ENCODE data around the gene PDF.

PDF gene

DNA sequence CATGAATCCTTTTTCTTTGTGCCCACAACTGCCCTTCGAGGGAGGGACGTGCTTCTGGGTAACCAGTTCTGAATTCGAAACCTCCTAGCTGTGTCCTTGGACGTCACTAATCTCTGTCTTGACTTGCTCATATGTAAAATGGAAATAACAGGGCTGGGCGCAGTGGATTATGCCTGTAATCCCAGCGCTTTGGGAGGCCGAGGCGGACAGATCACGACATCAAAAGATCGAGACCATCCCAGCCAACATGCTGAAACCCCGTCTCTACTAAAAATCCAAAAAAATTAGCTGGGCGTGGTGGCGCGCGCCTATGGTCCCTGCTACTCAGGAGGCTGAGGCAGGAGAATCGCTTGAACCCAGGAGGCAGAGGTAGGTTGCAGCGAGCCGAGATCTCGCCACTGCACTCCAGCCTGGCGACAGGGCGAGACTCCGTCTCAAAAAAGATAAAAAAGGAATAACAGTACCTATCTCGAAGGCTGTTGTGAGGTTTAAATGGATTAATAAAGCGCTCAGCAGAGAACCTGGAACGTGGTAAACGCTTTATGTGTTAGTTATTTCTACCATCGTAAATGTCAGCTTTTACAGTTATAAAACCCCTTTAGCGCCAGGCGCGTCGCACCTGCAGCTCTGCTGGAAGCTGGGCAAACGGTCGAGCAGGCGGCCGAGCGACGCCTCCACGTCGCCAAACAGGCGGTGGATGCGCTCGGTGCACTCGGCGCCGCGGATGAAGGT, 8.3 kb upstream of the PDF start:
- TF ChIP-seq, protein P1, sequence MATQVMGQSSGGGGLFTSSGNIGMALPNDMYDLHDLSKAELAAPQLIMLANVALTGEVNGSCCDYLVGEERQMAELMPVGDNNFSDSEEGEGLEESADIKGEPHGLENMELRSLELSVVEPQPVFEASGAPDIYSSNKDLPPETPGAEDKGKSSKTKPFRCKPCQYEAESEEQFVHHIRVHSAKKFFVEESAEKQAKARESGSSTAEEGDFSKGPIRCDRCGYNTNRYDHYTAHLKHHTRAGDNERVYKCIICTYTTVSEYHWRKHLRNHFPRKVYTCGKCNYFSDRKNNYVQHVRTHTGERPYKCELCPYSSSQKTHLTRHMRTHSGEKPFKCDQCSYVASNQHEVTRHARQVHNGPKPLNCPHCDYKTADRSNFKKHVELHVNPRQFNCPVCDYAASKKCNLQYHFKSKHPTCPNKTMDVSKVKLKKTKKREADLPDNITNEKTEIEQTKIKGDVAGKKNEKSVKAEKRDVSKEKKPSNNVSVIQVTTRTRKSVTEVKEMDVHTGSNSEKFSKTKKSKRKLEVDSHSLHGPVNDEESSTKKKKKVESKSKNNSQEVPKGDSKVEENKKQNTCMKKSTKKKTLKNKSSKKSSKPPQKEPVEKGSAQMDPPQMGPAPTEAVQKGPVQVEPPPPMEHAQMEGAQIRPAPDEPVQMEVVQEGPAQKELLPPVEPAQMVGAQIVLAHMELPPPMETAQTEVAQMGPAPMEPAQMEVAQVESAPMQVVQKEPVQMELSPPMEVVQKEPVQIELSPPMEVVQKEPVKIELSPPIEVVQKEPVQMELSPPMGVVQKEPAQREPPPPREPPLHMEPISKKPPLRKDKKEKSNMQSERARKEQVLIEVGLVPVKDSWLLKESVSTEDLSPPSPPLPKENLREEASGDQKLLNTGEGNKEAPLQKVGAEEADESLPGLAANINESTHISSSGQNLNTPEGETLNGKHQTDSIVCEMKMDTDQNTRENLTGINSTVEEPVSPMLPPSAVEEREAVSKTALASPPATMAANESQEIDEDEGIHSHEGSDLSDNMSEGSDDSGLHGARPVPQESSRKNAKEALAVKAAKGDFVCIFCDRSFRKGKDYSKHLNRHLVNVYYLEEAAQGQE (IDR thresholded peaks at IDR 0.05; ENCODE audit: insufficient replicate concordance, low read depth) = no peak
- TF ChIP-seq GABPA (IDR thresholded peaks at IDR 0.05; ENCODE audit: low read depth) (no peak), POLR2AphosphoS5 (IDR thresholded peaks at IDR 0.05; ENCODE audit: low read depth) (no peak), CTCF (IDR thresholded peaks at IDR 0.05; ENCODE audit: insufficient read depth, low read length) (no peak), SPI1 (IDR thresholded peaks at IDR 0.05; ENCODE audit: borderline replicate concordance, low read depth) (no peak)
- peak overlapping the region; percentile 84 for H3K27ac ChIP-seq (replicated peaks)
- peak overlapping the region; percentile 80 for H3K4me3 ChIP-seq (replicated peaks; ENCODE audit: insufficient read depth, low read length)
- no peaks in the 10 kb centered on the region for H3K27me3 ChIP-seq (ENCODE audit: insufficient read depth, poor library complexity, severe bottlenecking)
- no peak for DNase-seq (ENCODE audit: low read depth in 1 of 2, low spot score in 1 of 2)

GRCh38 chr16:69334696-69335095, 4.3 kb upstream of the PDF start:
- TF ChIP-seq SPI1 (IDR thresholded peaks at IDR 0.05; ENCODE audit: borderline replicate concordance, low read depth) = no peak
- TF ChIP-seq, protein P1 (IDR thresholded peaks at IDR 0.05; ENCODE audit: insufficient replicate concordance, low read depth) = no peak
- TF ChIP-seq GABPA (IDR thresholded peaks at IDR 0.05; ENCODE audit: low read depth) = no peak
- TF ChIP-seq CTCF (IDR thresholded peaks at IDR 0.05; ENCODE audit: insufficient read depth, low read length) = no peak
- no peak for TF ChIP-seq POLR2AphosphoS5 (IDR thresholded peaks at IDR 0.05; ENCODE audit: low read depth)

DNA sequence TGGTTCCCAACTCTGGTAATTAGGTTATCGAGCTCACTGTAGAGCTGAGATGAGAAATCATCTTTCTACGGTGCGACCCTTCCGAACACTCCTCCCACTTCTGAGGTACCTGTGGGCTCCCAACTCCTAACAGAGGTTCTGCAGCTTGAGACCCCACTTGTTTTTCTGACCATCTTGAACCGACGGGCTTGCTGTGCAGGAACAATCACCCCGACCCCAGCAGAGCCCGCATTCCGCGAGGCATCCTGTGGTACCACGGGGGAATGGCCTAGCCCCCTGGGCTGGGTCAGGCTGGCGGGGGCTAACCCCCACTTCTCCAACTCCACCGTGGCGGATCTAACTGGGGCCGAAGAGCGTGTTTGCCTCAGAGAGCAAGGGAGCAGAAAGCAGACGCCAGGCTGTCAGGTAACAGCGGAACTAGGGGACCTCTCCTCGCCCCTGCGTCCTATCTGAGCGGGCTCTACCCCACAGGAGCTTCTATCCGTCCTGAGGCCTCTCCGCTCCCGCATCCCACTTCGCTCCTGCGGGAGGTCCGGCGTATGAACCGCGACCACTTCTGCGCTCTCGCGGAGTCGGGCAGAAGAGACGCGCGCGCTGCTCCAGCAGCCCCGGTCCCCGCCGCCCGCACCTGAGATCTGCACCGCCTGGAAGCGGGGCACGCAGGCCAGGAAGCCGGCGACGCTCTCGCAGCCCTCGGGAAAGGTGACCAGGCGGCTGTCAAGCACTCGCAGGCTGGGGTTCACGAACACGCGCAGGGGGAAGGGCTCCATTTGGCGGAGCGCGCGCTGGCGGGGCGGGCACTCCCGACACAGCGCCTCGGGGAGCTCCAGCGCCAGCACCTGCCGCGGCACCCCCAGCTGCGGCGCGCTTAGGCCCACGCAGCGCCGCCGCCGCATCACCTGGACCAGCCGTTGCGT, 761 bp downstream of the PDF start:
- Histone ChIP-seq H3K27me3 (ENCODE audit: insufficient read depth, poor library complexity, severe bottlenecking) (no peaks in the 10 kb centered on the region), H3K4me3 (replicated peaks; ENCODE audit: insufficient read depth, low read length) (peak overlapping the region; percentile 85), H3K27ac (replicated peaks) (peak overlapping the region; percentile 69)
- TF ChIP-seq, protein P1 (IDR thresholded peaks at IDR 0.05; ENCODE audit: insufficient replicate concordance, low read depth) = no peak
- no peak for TF ChIP-seq CTCF (IDR thresholded peaks at IDR 0.05; ENCODE audit: insufficient read depth, low read length)
- TF ChIP-seq SPI1 (IDR thresholded peaks at IDR 0.05; ENCODE audit: borderline replicate concordance, low read depth) = no peak
- no peak for TF ChIP-seq GABPA (IDR thresholded peaks at IDR 0.05; ENCODE audit: low read depth)
- peak; percentile 47 for TF ChIP-seq POLR2AphosphoS5 (IDR thresholded peaks at IDR 0.05; ENCODE audit: low read depth)
- DNase-seq (ENCODE audit: low read depth in 1 of 2, low spot score in 1 of 2) = no peak

More at GRCh38 chr16:69334696-69335095, 4.3 kb upstream of the PDF start:
- no peak for DNase-seq (ENCODE audit: low read depth in 1 of 2, low spot score in 1 of 2)
- Histone ChIP-seq H3K4me3 (replicated peaks; ENCODE audit: insufficient read depth, low read length) (no peak overlapping the region), H3K27ac (replicated peaks) (no peak overlapping the region), H3K27me3 (ENCODE audit: insufficient read depth, poor library complexity, severe bottlenecking) (no peaks in the 10 kb centered on the region)
